ENCODE results near the gene RHOT1. TPM values are rescaled to one million over a fixed set of nuclear protein-coding genes. Genes with fewer than 3 reads are reported as not detected.

Gene RHOT1
- total RNA-seq, 1 experiment from 2014 or later, result 24.4 TPM

- H3K4ac ChIP-seq (ENCODE audit: low read depth, low read length), result no peak overlapping the region
- no peak overlapping the region for H2AFZ ChIP-seq (ENCODE audit: low read length)
- H3K79me2 ChIP-seq (ENCODE audit: insufficient read depth, low read length), result no peaks in the 10 kb centered on the region
- no peaks in the 10 kb centered on the region for H3K27me3 ChIP-seq (ENCODE audit: insufficient read depth, low read length)
- no CpG with 5 or more reads among the region's 1 CpG for WGBS (ENCODE audit: extremely low coverage, insufficient read length, low lambda C conversion rate)
- H3K14ac ChIP-seq (ENCODE audit: insufficient read depth, low read length), result no peak overlapping the region
- TF ChIP-seq CTCF (conservative IDR thresholded peaks at IDR 0.05), result no peak
- no peak overlapping the region; a peak in 1 of 7 replicates for H3K27ac Mint-ChIP-seq
- H3K9me3 ChIP-seq (ENCODE audit: control insufficient read depth, low read depth, low read length), result no peaks in the 10 kb centered on the region
- H3K4me2 ChIP-seq (ENCODE audit: insufficient read depth, insufficient read length, low read length), result no peak overlapping the region
- H3K23me2 ChIP-seq (ENCODE audit: insufficient read length, low read depth, low read length, poor library complexity, severe bottlenecking), result no peaks in the 10 kb centered on the region
- no peak overlapping the region for H2BK120ac ChIP-seq (ENCODE audit: low read depth, low read length, poor library complexity, severe bottlenecking)
- H2AK5ac ChIP-seq (ENCODE audit: insufficient read length, low read length), result no peak overlapping the region
- H4K20me1 ChIP-seq (ENCODE audit: control insufficient read depth, insufficient read depth, insufficient read length), result peaks cover 3% of the 10 kb centered on the region
- H3K4me1 ChIP-seq (ENCODE audit: insufficient read depth, low read length), result no peaks in the 10 kb centered on the region
- no peak overlapping the region for H3K9ac ChIP-seq (ENCODE audit: extremely low read depth, insufficient read length, low read length)
- H3K79me1 ChIP-seq (ENCODE audit: insufficient read depth, low read depth, low read length, poor library complexity, severe bottlenecking), result no peaks in the 10 kb centered on the region
- H3K23ac ChIP-seq (ENCODE audit: insufficient read length, low read depth, low read length), result no peak overlapping the region
- no peak overlapping the region for H3K27ac ChIP-seq (ENCODE audit: insufficient read length, low read depth, low read length)
- H3K4me1 Mint-ChIP-seq, result peaks cover 14 to 15% of the 10 kb centered on the region in 2 experiments
- H2BK5ac ChIP-seq (ENCODE audit: insufficient read length, low read length), result no peak overlapping the region
- no peak overlapping the region for H2BK12ac ChIP-seq (ENCODE audit: insufficient read length, low read depth, low read length)
- no peak for DNase-seq
- H3K18ac ChIP-seq (ENCODE audit: insufficient read length, low read depth, low read length), result no peak overlapping the region
- no peak overlapping the region for H2BK20ac ChIP-seq (ENCODE audit: low read depth, low read length, poor library complexity, severe bottlenecking)
- peaks cover 0 to 3% of the 10 kb centered on the region in 2 experiments; a peak in 1 of 5 replicates for H3K9me3 Mint-ChIP-seq
- H3T11ph ChIP-seq (ENCODE audit: low read length), result no peak overlapping the region
- no peak overlapping the region for H3K56ac ChIP-seq (ENCODE audit: insufficient read length, low read depth, low read length)
- H4K5ac ChIP-seq (ENCODE audit: insufficient read length, low read depth, low read length), result no peak overlapping the region
- no peak overlapping the region for H4K8ac ChIP-seq (replicated peaks; ENCODE audit: insufficient read length, low read depth, low read length)
- no peak overlapping the region for H3K4me3 Mint-ChIP-seq
- H3K27me3 Mint-ChIP-seq (ENCODE audit: low read depth), result no peaks in the 10 kb centered on the region; the same call in none of the 2 replicates
- peaks cover 0 to 4% (median 3%) of the 10 kb centered on the region in 3 experiments; a peak in 4 of 7 replicates for H3K36me3 Mint-ChIP-seq (ENCODE audit: insufficient read depth in 1 of 3, low read depth in 3 of 3)
- no peak overlapping the region for H2BK15ac ChIP-seq (ENCODE audit: low read depth, low read length)
- H4K91ac ChIP-seq (ENCODE audit: insufficient read length, low read depth, low read length), result no peak overlapping the region
Observed at GRCh38 chr17:32241640-32242039, 99.3 kb downstream of the RHOT1 start.

Measured in H9 (cell line).